Natural killer cell (primary cell): Measurements from ENCODE around the gene ADAM22. TPM values are rescaled to one million over a fixed set of nuclear protein-coding genes. Genes with fewer than 3 reads are reported as not detected.
"Not testable (repeated sequence)": the region's sequence is repeated elsewhere in the genome, so short reads cannot be mapped to it uniquely, and the experiment has no call there.

Experiments
- ATAC-seq, 3 donors: fragments of 150-1000 bp in 2 of 3; fragments of 200-7000 bp in 1 of 3; cut with Tn5 transposase; 1 replicate in 1 of 3; 2 replicates in 2 of 3; pipeline ENCODE4 v1.10.0; 2021; ENCODE audit warnings: mild to moderate bottlenecking in 2 of 3, moderate library complexity in 2 of 3
- DNase-seq, 2 donors: peaks; one replicate each; pipeline versions ENCODE4 v3.0.0 to v3.0.0-alpha.2; 2013 to 2021; ENCODE audit warnings: mixed read lengths in 1 of 2
- H3K27ac ChIP-seq: one replicate; pipeline ENCODE4 v1.5.1; 2013; ENCODE audit warnings: mild to moderate bottlenecking, low read length
- H3K27me3 ChIP-seq: one replicate; pipeline ENCODE4 v1.6.1; 2013; ENCODE audit warnings: low read length; ENCODE audit not compliant: control insufficient read depth, insufficient read depth
- H3K36me3 ChIP-seq: one replicate; pipeline ENCODE4 v1.6.1; 2013; ENCODE audit warnings: low read length; ENCODE audit not compliant: control insufficient read depth, insufficient read depth
- H3K4me1 ChIP-seq: one replicate; pipeline ENCODE4 v1.6.1; 2013; ENCODE audit warnings: low read length; ENCODE audit not compliant: control insufficient read depth, insufficient read depth
- H3K4me3 ChIP-seq: one replicate; pipeline ENCODE4 v1.5.1; 2013; ENCODE audit warnings: low read length
- H3K9me3 ChIP-seq: one replicate; pipeline ENCODE4 v1.6.1; 2013; ENCODE audit warnings: low read length; ENCODE audit not compliant: control insufficient read depth, insufficient read depth
- H3K27ac Mint-ChIP-seq, 2 donors: one replicate each; pipeline ENCODE4 v1.8.0; 2022; ENCODE audit warnings: mild to moderate bottlenecking in 2 of 2, mixed read lengths in 2 of 2, moderate library complexity in 1 of 2
- H3K27me3 Mint-ChIP-seq, 2 donors: one replicate each; pipeline ENCODE4 v1.8.0; 2022; ENCODE audit warnings: low read depth in 2 of 2, mixed read lengths in 2 of 2
- H3K36me3 Mint-ChIP-seq: one replicate; pipeline ENCODE4 v1.8.0; 2022; ENCODE audit warnings: mixed read lengths
- H3K4me1 Mint-ChIP-seq, 2 donors: one replicate each; pipeline ENCODE4 v1.8.0; 2022; ENCODE audit warnings: mixed read lengths in 2 of 2
- H3K4me3 Mint-ChIP-seq: one replicate; pipeline ENCODE4 v1.8.0; 2022; ENCODE audit warnings: mild to moderate bottlenecking, moderate library complexity, mixed read lengths
- H3K9me3 Mint-ChIP-seq, 2 donors: one replicate each; pipeline ENCODE4 v1.8.0; 2022; ENCODE audit warnings: mixed read lengths in 2 of 2
- CTCF ChIP-seq: fragments of 200-600 bp; IDR thresholded peaks from one replicate; pipeline ENCODE4 v1.8.0; 2022; ENCODE audit warnings: antibody characterized with exemption
- WGBS: methylation state at CpG from one replicate; pipeline ENCODE4 v1.1.7; 2013; ENCODE audit warnings: missing lambda C conversion rate; ENCODE audit not compliant: insufficient coverage; 5-methylcytosine and 5-hydroxymethylcytosine counted together
- intact Hi-C: fragments of 100-400 bp; cut with micrococcal nuclease; formaldehyde crosslinking; loops from one replicate; pipeline ENCODE4 v1.14.2; 2022
- total RNA-seq, 4 donors: library from RNA; stranded (reverse); fragments of 120-200 nt in 1 of 4; gene quantifications; one replicate each; pipeline versions ENCODE4 v1.2.3 to v1.2.4, GENCODE V29; 2013 to 2022

Gene ADAM22
- total RNA-seq, 3 donors from 2014 or later (not counting 1 experiment from before 2014, with no cell fraction given): 3.0 to 5.4 (median 3.7) TPM

GRCh38 chr7:87912121-87912520 is 21.9 kb upstream of the ADAM22 start:
- TF ChIP-seq CTCF: no peak
- DNase-seq (no peak), ATAC-seq (no peak)
- Histone ChIP-seq H3K36me3 (peaks cover 3% of the 10 kb centered on the region), H3K4me3 (no peak overlapping the region), H3K27me3 (no peaks in the 10 kb centered on the region), H3K27ac (no peak overlapping the region), H3K4me1 (no peaks in the 10 kb centered on the region), H3K9me3 (no peaks in the 10 kb centered on the region)
- H3K27ac Mint-ChIP-seq: no peak overlapping the region
- WGBS: 93% methylated on average over 4 of the region's 4 CpGs
- no peaks in the 10 kb centered on the region for H3K27me3 Mint-ChIP-seq
- H3K36me3 Mint-ChIP-seq: no peaks in the 10 kb centered on the region
- H3K4me3 Mint-ChIP-seq: no peak overlapping the region
- intact Hi-C loops: no loop called here
- H3K9me3 Mint-ChIP-seq: no peaks in the 10 kb centered on the region
- H3K4me1 Mint-ChIP-seq: no peaks in the 10 kb centered on the region

GRCh38 chr7:87918740-87919139 is 15.3 kb upstream of the ADAM22 start:
- no peak for TF ChIP-seq CTCF
- Histone ChIP-seq H3K4me1 (no peaks in the 10 kb centered on the region), H3K27me3 (no peaks in the 10 kb centered on the region), H3K36me3 (no peaks in the 10 kb centered on the region), H3K9me3 (no peaks in the 10 kb centered on the region), H3K4me3 (no peak overlapping the region), H3K27ac (no peak overlapping the region)
- no peaks in the 10 kb centered on the region for H3K9me3 Mint-ChIP-seq
- intact Hi-C loops: no loop called here
- H3K36me3 Mint-ChIP-seq: no peaks in the 10 kb centered on the region
- H3K4me3 Mint-ChIP-seq: no peak overlapping the region
- ATAC-seq (no peak), DNase-seq (no peak)
- H3K27me3 Mint-ChIP-seq: peaks cover 14 to 23% of the 10 kb centered on the region in 2 donors
- WGBS: 81% methylated on average over 1 of the region's 1 CpG
- no peak overlapping the region for H3K27ac Mint-ChIP-seq
- no peaks in the 10 kb centered on the region for H3K4me1 Mint-ChIP-seq

GRCh38 chr7:87919875-87920274 is 14.2 kb upstream of the ADAM22 start:
- Mint-ChIP-seq H3K4me1 (no peaks in the 10 kb centered on the region), H3K4me3 (no peak overlapping the region), H3K27ac (no peak overlapping the region), H3K9me3 (no peaks in the 10 kb centered on the region), H3K36me3 (no peaks in the 10 kb centered on the region), H3K27me3 (peaks cover 15 to 23% of the 10 kb centered on the region in 2 donors)
- 93% methylated on average over 6 of the region's 6 CpGs for WGBS
- no peaks in the 10 kb centered on the region for H3K9me3 ChIP-seq
- H3K4me1 ChIP-seq: no peaks in the 10 kb centered on the region
- H3K36me3 ChIP-seq: no peaks in the 10 kb centered on the region
- no peak for DNase-seq
- no peak for ATAC-seq
- no peak for TF ChIP-seq CTCF
- no peak overlapping the region for H3K27ac ChIP-seq
- no peaks in the 10 kb centered on the region for H3K27me3 ChIP-seq
- no peak overlapping the region for H3K4me3 ChIP-seq
- intact Hi-C loops: no loop called here

GRCh38 chr7:87920578-87920977 is 13.5 kb upstream of the ADAM22 start:
- Histone ChIP-seq H3K27me3 (no peaks in the 10 kb centered on the region), H3K27ac (no peak overlapping the region), H3K4me1 (no peaks in the 10 kb centered on the region), H3K36me3 (no peaks in the 10 kb centered on the region), H3K4me3 (no peak overlapping the region), H3K9me3 (no peaks in the 10 kb centered on the region)
- H3K27ac Mint-ChIP-seq: no peak overlapping the region
- no peaks in the 10 kb centered on the region for H3K36me3 Mint-ChIP-seq
- H3K9me3 Mint-ChIP-seq: no peaks in the 10 kb centered on the region
- H3K4me3 Mint-ChIP-seq: no peak overlapping the region
- DNase-seq (no peak), ATAC-seq (no peak)
- 92% methylated on average over 5 of the region's 5 CpGs for WGBS
- no peak for TF ChIP-seq CTCF
- intact Hi-C loops: no loop called here
- H3K27me3 Mint-ChIP-seq: peaks cover 15 to 23% of the 10 kb centered on the region in 2 donors
- no peaks in the 10 kb centered on the region for H3K4me1 Mint-ChIP-seq

GRCh38 chr7:87922759-87923395 is 11.2 kb upstream of the ADAM22 start:
- H3K9me3 ChIP-seq, H3K4me1 Mint-ChIP-seq, H3K36me3 Mint-ChIP-seq, H3K36me3 ChIP-seq, DNase-seq, H3K4me3 ChIP-seq, H3K27ac ChIP-seq, H3K4me1 ChIP-seq, H3K9me3 Mint-ChIP-seq, H3K27me3 ChIP-seq, ATAC-seq, intact Hi-C loops, H3K27ac Mint-ChIP-seq, H3K4me3 Mint-ChIP-seq: not testable (repeated sequence)
- WGBS: 94% methylated on average over 8 of the region's 8 CpGs
- H3K27me3 Mint-ChIP-seq: peaks cover 15 to 23% of the 10 kb centered on the region in 2 donors
